DOHH2 (cell line): Measurements from ENCODE around the gene RALGPS2.

Experiments used
- H3F3A ChIP-seq: fragments of 200-600 bp; sonication (generic), shearing (Covaris generic); 2 replicates; pipeline ENCODE4 v1.6.0; 2016; ENCODE audit warnings: antibody characterized with exemption, mild to moderate bottlenecking; ENCODE audit not compliant: control insufficient read depth, insufficient read depth
- H3K27ac ChIP-seq: fragments of 200-600 bp; sonication (generic); 2 replicates; pipeline ENCODE4 v1.5.1; 2014; ENCODE audit warnings: low read depth, mild to moderate bottlenecking, low read length, moderate library complexity
- H3K27me3 ChIP-seq: fragments of 200-600 bp; sonication (generic); 2 replicates; pipeline ENCODE4 v1.6.1; 2014; ENCODE audit warnings: mild to moderate bottlenecking, low read length, mixed read lengths; ENCODE audit not compliant: control insufficient read depth
- H3K36me3 ChIP-seq: fragments of 200-600 bp; sonication (generic); 2 replicates; pipeline ENCODE4 v1.6.1; 2014; ENCODE audit warnings: mild to moderate bottlenecking, low read length, moderate library complexity, mixed read lengths; ENCODE audit not compliant: control insufficient read depth
- H3K4me1 ChIP-seq: fragments of 200-600 bp; sonication (generic); 2 replicates; pipeline ENCODE4 v1.6.1; 2014; ENCODE audit warnings: mild to moderate bottlenecking, low read length, mixed read lengths; ENCODE audit not compliant: control insufficient read depth
- H3K4me2 ChIP-seq: fragments of 200-600 bp; sonication (generic); 2 replicates; pipeline ENCODE4 v1.6.0; 2014; ENCODE audit warnings: mild to moderate bottlenecking, low read length, moderate library complexity
- H3K4me3 ChIP-seq: fragments of 200-600 bp; sonication (generic); 2 replicates; pipeline ENCODE4 v1.5.1; 2014; ENCODE audit warnings: mild to moderate bottlenecking, low read length, mixed read lengths
- H3K79me2 ChIP-seq: fragments of 200-600 bp; sonication (generic); 2 replicates; pipeline ENCODE4 v1.6.1; 2014; ENCODE audit warnings: mild to moderate bottlenecking, low read length, mixed read lengths; ENCODE audit not compliant: control insufficient read depth
- H3K9me2 ChIP-seq: fragments of 200-600 bp; sonication (generic); replicated peaks from 2 replicates; pipeline ENCODE4 v1.6.1; 2014; ENCODE audit warnings: mild to moderate bottlenecking, low read length, mixed read lengths; ENCODE audit not compliant: control insufficient read depth
- H3K9me3 ChIP-seq: fragments of 200-600 bp; sonication (generic); 2 replicates; pipeline ENCODE4 v1.6.1; 2014; ENCODE audit warnings: antibody characterized with exemption, low read length, mixed read lengths; ENCODE audit not compliant: control insufficient read depth, insufficient read depth
- H4K20me1 ChIP-seq: fragments of 200-600 bp; sonication (generic); 2 replicates; pipeline ENCODE4 v1.6.0; 2014; ENCODE audit warnings: low read depth, mild to moderate bottlenecking, antibody characterized with exemption, low read length, moderate library complexity; ENCODE audit not compliant: control insufficient read depth, insufficient read depth
- EZH2phosphoT487 ChIP-seq: fragments of 200-600 bp; sonication (generic); IDR thresholded peaks from 2 replicates; pipeline ENCODE4 v1.6.1; 2017; ENCODE audit warnings: borderline replicate concordance, mild to moderate bottlenecking, antibody characterized with exemption, low read length, moderate library complexity, mixed read lengths
- TF ChIP-seq, protein P1 (sequence below): fragments of 200-600 bp; sonication (generic); IDR thresholded peaks from one replicate; pipeline ENCODE4 v1.5.1; 2014; ENCODE audit warnings: antibody characterized with exemption, mild to moderate bottlenecking, low read depth, low read length; ENCODE audit not compliant: poor library complexity, severe bottlenecking

Gene RALGPS2

DNA sequence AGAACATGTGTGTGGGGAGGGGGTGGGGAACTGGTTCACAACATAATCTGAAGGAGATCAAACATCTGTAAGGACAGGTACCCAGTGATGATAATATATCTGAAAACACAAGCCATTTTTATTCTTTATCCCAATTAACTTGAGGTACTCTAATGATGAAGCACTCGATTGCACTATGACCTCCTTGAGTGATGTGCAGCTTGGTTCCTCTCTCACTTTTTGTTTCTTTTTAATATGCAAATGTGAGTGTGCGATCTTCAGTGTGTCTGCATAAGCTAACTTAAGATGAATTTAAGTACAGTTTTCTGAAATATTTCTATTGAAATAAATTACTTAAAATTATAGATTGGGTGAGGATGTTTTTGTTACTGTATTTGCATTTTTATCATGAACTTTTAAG lies 196.5 kb downstream of the RALGPS2 start:
- Histone ChIP-seq H3F3A (peaks cover 4% of the 10 kb centered on the region; the same call in 1 of the 2 replicates), H3K27me3 (no peaks in the 10 kb centered on the region), H3K4me1 (peaks cover 21% of the 10 kb centered on the region), H4K20me1 (no peaks in the 10 kb centered on the region), H3K27ac (no peak overlapping the region), H3K4me3 (no peak overlapping the region), H3K9me2 (no peaks in the 10 kb centered on the region), H3K36me3 (peaks cover 81% of the 10 kb centered on the region), H3K9me3 (peaks cover 25% of the 10 kb centered on the region; the same call in 1 of the 2 replicates), H3K4me2 (no peak overlapping the region), H3K79me2 (no peaks in the 10 kb centered on the region)
- TF ChIP-seq EZH2phosphoT487: no peak
- TF ChIP-seq, protein P1, sequence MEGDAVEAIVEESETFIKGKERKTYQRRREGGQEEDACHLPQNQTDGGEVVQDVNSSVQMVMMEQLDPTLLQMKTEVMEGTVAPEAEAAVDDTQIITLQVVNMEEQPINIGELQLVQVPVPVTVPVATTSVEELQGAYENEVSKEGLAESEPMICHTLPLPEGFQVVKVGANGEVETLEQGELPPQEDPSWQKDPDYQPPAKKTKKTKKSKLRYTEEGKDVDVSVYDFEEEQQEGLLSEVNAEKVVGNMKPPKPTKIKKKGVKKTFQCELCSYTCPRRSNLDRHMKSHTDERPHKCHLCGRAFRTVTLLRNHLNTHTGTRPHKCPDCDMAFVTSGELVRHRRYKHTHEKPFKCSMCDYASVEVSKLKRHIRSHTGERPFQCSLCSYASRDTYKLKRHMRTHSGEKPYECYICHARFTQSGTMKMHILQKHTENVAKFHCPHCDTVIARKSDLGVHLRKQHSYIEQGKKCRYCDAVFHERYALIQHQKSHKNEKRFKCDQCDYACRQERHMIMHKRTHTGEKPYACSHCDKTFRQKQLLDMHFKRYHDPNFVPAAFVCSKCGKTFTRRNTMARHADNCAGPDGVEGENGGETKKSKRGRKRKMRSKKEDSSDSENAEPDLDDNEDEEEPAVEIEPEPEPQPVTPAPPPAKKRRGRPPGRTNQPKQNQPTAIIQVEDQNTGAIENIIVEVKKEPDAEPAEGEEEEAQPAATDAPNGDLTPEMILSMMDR: no peak

DNA sequence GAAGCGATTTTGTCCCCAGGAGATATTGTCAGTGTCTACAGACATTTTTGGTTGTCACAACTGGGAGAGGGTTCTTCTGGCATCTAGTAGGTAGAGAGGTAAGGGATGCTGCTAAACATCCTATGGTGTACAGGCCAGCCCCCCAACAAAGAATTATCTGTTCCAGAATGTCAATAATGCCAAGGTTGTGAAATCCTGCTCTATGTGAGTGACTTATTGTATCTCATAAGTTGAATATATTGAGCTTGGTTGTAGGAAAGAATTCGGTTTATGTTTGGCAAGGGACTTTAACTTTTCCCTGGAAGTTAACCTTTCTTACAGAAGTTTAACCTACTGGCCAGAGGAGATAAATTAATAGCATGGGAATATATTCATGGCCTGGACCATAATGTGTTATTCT lies 198.5 kb downstream of the RALGPS2 start:
- Histone ChIP-seq H3K27me3 (no peaks in the 10 kb centered on the region), H3K9me2 (no peaks in the 10 kb centered on the region), H3K4me1 (peaks cover 25% of the 10 kb centered on the region), H3K4me3 (no peak overlapping the region), H3K79me2 (no peaks in the 10 kb centered on the region), H3K36me3 (peaks cover 61% of the 10 kb centered on the region), H3F3A (peaks cover 6% of the 10 kb centered on the region; the same call in 1 of the 2 replicates), H3K9me3 (peaks cover 25% of the 10 kb centered on the region; the same call in 1 of the 2 replicates), H3K27ac (no peak overlapping the region), H4K20me1 (no peaks in the 10 kb centered on the region), H3K4me2 (no peak overlapping the region)
- TF ChIP-seq, protein P1: no peak
- no peak for TF ChIP-seq EZH2phosphoT487

DNA sequence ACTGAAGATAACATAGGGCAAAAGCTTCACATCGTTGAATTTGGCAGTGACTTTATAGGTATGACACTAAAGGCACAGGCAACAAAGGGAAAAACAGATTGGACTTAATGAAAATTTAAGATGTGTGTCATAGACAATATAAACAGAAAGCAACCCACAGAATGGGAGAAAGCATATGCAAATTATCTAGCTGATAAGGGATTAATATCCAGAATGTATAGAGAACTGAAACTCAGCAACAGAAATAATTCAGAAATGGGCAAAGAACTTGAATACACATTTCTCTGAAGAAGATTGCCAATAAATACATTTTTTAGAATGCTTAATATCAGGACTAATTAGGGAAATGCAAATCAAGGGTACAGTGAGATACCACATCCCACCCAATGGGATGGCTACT lies 201.0 kb downstream of the RALGPS2 start:
- Histone ChIP-seq H3K9me3 (peaks cover 25% of the 10 kb centered on the region; the same call in 1 of the 2 replicates), H4K20me1 (no peaks in the 10 kb centered on the region), H3K9me2 (no peaks in the 10 kb centered on the region), H3K4me2 (peak overlapping the region; percentile 58), H3K36me3 (peaks cover 40% of the 10 kb centered on the region), H3K27me3 (no peaks in the 10 kb centered on the region), H3F3A (peaks cover 8% of the 10 kb centered on the region; the same call in 1 of the 2 replicates), H3K79me2 (no peaks in the 10 kb centered on the region), H3K27ac (peak overlapping the region; percentile 42), H3K4me1 (peaks cover 25% of the 10 kb centered on the region), H3K4me3 (peak overlapping the region; percentile 36)
- TF ChIP-seq EZH2phosphoT487: no peak
- TF ChIP-seq, protein P1: no peak
